Cardiac fibroblast (primary cell): Measurements from ENCODE around the gene PTPRN2.

Experiments used
- DNase-seq, 2 donors: peaks; one replicate each; pipeline versions ENCODE4 v3.0.0 to v3.0.0-alpha.2; 2010; ENCODE audit warnings: low read depth in 2 of 2
- H3K4me3 ChIP-seq, 2 donors: replicated peaks in 1 of 2; 1 replicate in 1 of 2; 2 replicates in 1 of 2; pipeline ENCODE4 v1.5.1; 2011; ENCODE audit warnings: low read depth in 2 of 2, low read length in 2 of 2, mild to moderate bottlenecking in 2 of 2, moderate library complexity in 1 of 2
- TF ChIP-seq, protein P1 (sequence below): IDR thresholded peaks from one replicate; pipeline ENCODE4 v1.5.1; 2011; ENCODE audit warnings: low read depth, mild to moderate bottlenecking, low read length, inconsistent platforms

Gene PTPRN2

DNA sequence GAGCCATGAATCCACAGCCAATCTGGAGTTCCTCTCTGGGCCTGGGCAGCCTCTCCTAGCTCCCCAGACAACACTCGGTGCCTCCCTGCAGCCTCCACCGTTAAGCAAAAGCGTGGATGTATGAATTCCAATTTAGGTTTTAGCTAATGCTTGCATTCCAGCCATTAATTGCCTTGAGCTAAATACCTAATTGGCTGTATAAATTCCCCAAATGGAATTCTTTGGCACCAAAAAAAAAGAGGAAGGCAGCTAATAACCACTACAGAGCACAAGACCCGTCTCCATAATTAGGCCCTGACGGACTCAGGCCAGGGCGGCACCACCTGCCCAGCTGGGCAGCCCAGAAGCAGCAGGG lies 140.5 kb downstream of the PTPRN2 start:
- TF ChIP-seq, protein P1, sequence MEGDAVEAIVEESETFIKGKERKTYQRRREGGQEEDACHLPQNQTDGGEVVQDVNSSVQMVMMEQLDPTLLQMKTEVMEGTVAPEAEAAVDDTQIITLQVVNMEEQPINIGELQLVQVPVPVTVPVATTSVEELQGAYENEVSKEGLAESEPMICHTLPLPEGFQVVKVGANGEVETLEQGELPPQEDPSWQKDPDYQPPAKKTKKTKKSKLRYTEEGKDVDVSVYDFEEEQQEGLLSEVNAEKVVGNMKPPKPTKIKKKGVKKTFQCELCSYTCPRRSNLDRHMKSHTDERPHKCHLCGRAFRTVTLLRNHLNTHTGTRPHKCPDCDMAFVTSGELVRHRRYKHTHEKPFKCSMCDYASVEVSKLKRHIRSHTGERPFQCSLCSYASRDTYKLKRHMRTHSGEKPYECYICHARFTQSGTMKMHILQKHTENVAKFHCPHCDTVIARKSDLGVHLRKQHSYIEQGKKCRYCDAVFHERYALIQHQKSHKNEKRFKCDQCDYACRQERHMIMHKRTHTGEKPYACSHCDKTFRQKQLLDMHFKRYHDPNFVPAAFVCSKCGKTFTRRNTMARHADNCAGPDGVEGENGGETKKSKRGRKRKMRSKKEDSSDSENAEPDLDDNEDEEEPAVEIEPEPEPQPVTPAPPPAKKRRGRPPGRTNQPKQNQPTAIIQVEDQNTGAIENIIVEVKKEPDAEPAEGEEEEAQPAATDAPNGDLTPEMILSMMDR, result no peak
- no peak overlapping the region for H3K4me3 ChIP-seq
- DNase-seq, result no peak

GRCh38 chr7:158446706-158447105 lies 140.9 kb downstream of the PTPRN2 start:
- TF ChIP-seq, protein P1, result no peak
- H3K4me3 ChIP-seq, result no peak overlapping the region
- no peak for DNase-seq

DNA sequence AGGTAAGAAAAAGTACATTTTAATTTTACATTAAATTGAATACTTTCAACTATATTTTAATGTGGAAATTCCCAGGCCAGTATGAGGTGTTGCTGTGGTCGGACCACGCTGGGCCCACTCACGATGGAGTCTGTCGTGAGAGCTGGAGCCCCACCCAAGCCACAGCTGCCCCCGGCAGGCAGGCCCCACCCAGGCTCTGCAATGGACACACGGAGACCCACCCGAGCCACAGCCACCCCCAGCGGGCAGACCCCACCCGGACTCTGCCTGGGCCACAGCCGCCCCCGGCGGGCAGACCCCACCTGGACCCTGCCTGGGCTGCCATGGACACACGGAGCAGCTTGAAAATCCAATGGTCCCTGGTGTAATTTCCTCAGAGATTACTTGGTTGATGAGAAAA lies 141.3 kb downstream of the PTPRN2 start:
- TF ChIP-seq, protein P1, result no peak
- DNase-seq, result no peak
- no peak overlapping the region for H3K4me3 ChIP-seq

DNA sequence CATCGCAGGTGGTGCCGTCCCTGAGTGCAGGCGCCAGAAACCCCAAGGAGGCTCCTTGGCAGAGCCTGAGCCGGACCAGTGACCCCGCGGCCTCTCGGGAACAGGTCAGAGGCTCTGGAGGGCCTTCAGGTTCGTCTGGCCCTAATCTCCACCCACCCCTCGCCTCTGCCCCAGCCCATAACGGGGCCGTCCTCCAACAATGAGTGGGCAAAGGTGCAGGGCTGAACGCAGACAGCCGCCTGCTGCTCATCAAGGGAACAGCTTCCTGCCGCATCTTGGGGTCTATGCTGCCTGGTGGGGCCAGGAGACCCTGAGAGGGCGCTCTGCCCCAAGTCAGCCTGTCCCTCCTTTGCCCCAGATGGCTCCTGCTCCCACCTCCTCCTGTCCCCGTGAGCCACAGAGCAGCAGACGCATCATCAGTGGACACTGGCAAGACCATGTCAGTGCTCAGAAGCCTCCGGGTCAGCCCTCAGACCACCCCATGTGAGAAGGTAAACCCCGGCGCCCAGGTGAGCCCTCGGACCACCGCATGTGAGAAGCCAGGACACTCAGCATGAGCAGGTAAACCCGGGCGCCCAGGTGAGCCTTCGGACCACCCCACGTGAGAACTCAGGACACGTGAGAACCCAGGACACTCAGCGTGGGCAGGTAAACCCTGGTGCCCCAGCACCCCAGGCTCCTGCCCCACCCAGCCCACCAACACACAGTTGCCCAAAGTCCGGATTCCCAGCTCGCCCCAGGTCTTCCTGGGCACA lies 142.0 kb downstream of the PTPRN2 start:
- TF ChIP-seq, protein P1, result no peak
- no peak overlapping the region for H3K4me3 ChIP-seq
- no peak for DNase-seq

DNA sequence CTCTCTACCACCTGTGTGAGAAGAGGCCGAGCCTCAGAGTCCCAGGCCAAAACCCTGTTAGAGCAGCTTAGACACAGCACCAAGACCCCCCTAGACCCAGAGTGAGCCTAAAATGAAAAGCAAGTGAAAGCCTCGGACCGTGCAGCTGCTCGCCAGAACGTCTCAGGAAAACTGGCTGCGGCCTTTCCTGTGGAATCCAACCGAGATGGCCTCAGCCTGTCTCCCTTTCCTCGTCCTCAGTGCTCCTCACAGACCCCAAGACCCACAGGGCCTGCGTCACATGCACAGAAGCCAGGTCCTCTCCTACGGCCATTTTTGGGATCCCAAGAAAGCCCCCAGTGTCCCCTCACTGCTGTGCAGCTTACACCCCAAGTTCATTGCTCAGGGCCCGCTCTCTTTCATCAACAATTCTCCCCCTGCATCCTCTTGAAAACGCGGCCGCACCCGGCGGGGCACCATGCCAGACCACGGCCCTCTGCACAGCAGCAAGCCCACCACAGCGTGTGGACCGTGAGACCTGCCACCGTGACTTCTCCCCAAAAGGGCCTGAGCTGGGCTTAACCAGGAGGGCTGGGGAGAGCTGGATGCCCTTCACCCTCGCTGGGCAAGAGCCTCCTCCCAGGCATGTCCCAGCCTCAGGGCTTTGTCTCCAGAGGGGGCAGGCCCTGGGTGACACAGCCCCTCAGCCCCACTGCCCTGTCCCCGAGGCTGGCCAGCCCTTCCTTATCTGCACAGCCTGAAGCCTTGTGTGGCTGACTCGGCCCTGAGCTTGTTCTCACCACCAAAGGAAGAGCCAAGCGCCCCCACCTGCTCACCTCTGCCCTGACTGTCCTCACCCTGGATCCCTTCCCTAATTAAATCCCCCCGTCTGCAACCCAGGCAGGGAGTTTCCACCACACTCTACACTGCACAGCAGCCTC lies 142.9 kb downstream of the PTPRN2 start:
- DNase-seq, result no peak
- H3K4me3 ChIP-seq, result no peak overlapping the region
- TF ChIP-seq, protein P1, result no peak

- H3K4me3 ChIP-seq, result no peak overlapping the region
- TF ChIP-seq, protein P1, result no peak
- DNase-seq, result no peak
These were observed 143.7 kb downstream of the PTPRN2 start for GRCh38 chr7:158443688-158444483.
